IPS DF 6.9 (cell line): ENCODE results near the gene SPOCK1.

ENCODE experiments used
- DNase-seq: peaks from one replicate; pipeline ENCODE4 v3.0.0-alpha.2; 2013; ENCODE audit warnings: low read depth, low spot score
- H3K27ac ChIP-seq: one replicate; pipeline ENCODE4 v1.5.1; 2013; ENCODE audit warnings: low read length, control low read depth
- H3K27me3 ChIP-seq: 2 replicates; pipeline ENCODE4 v1.6.1; 2013; ENCODE audit warnings: mild to moderate bottlenecking, low read length; ENCODE audit not compliant: control insufficient read depth, insufficient read depth
- H3K36me3 ChIP-seq: 2 replicates; pipeline ENCODE4 v1.6.1; 2013; ENCODE audit warnings: low read length; ENCODE audit not compliant: control insufficient read depth, insufficient read depth
- H3K4me1 ChIP-seq: 2 replicates; pipeline ENCODE4 v1.6.1; 2013; ENCODE audit warnings: low read length; ENCODE audit not compliant: control insufficient read depth, insufficient read depth
- H3K4me3 ChIP-seq: 2 replicates; pipeline ENCODE4 v1.5.1; 2013; ENCODE audit warnings: mild to moderate bottlenecking, low read length
- H3K9me3 ChIP-seq: 2 replicates; pipeline ENCODE4 v1.6.1; 2013; ENCODE audit warnings: low read length, inconsistent platforms; ENCODE audit not compliant: control insufficient read depth, insufficient read depth
- WGBS: extraction: QIAGEN DNeasy Blood & Tissue Kit; methylation state at CpG from one replicate; pipeline ENCODE4 v1.1.7; 2013; ENCODE audit warnings: mixed read lengths, missing lambda C conversion rate; ENCODE audit not compliant: insufficient read length, insufficient coverage; 5-methylcytosine and 5-hydroxymethylcytosine counted together

Gene SPOCK1

GRCh38 chr5:137305971-137306602, 193.0 kb downstream of the SPOCK1 start:
- H3K27ac ChIP-seq, result no peak overlapping the region
- no peaks in the 10 kb centered on the region for H3K4me1 ChIP-seq
- H3K27me3 ChIP-seq, result no peaks in the 10 kb centered on the region
- H3K9me3 ChIP-seq, result no peaks in the 10 kb centered on the region
- no peak for DNase-seq
- WGBS, result no CpG with 5 or more reads among the region's 8 CpGs
- H3K36me3 ChIP-seq, result no peaks in the 10 kb centered on the region
- H3K4me3 ChIP-seq, result no peak overlapping the region

GRCh38 chr5:137304226-137304874, 194.8 kb downstream of the SPOCK1 start:
- no peak for DNase-seq

DNA sequence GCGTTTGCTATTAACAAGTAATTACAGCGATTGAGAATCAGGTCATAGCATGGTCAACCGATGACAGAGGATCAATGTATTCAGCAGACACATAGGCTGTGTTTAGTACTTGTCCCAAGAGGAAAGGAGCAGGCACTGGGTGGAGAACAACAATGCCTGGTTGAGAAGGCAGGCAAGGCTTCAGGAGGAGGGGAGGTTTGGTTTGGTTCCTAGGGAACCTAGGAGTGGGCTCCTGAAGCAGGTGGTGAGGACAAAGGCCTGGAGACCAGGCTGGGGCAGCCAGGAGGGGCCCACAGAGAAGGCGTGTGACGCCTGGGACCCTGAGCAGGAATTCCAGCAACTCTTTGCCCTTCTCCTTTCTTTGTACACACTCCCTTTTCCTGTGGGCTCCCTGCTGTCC, 195.6 kb downstream of the SPOCK1 start:
- Histone ChIP-seq H3K4me3 (no peak overlapping the region), H3K4me1 (no peaks in the 10 kb centered on the region), H3K9me3 (no peaks in the 10 kb centered on the region), H3K27me3 (no peaks in the 10 kb centered on the region), H3K27ac (no peak overlapping the region), H3K36me3 (no peaks in the 10 kb centered on the region)
- no CpG with 5 or more reads among the region's 5 CpGs for WGBS
- no peak for DNase-seq

More at GRCh38 chr5:137304226-137304874, 194.8 kb downstream of the SPOCK1 start:
- H3K27me3 ChIP-seq, result no peaks in the 10 kb centered on the region
- no peaks in the 10 kb centered on the region for H3K9me3 ChIP-seq
- no peaks in the 10 kb centered on the region for H3K36me3 ChIP-seq
- H3K27ac ChIP-seq, result no peak overlapping the region
- H3K4me3 ChIP-seq, result no peak overlapping the region
- H3K4me1 ChIP-seq, result no peaks in the 10 kb centered on the region
- no CpG with 5 or more reads among the region's 4 CpGs for WGBS

DNA sequence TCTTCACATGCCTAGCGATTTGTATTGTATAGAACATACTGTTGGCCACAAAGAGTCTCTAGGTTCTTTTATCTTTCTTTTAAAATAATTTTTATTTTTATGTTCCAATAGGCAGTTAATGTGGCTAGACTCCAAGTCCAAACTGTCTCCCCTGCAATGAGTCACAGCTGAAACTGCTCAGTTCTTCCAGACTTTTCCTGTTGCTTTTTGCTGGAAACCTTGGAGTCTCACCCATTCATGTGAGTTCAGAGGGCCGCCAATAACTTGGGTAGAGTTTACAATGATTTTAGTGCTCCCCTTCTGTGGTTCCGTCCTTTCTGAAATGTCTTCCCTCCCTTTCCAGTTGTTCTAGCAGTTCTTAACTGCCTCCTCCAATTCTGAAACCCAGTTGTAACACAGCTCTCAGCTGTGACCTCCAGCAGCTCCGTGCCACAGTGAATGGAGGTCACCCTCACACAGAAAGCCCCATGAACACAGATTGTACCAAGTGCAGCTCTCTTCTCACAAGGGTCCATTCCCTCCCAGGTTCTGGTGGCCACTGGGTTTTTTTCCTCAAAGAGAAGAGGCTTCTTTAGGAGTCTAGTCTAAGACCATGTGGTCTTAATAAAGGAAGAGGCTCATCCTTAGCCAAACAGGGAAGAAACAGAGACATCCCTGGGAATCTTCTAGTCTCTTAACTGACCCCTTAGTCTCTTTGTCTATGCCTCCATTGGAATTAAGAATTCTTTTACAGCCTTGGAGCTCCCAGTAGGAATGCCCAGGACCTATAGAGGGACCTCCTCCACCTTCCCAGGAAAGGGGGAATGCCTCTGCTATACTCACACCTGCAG, 198.5 kb downstream of the SPOCK1 start:
- DNase-seq, result no peak
- Histone ChIP-seq H3K4me3 (no peak overlapping the region), H3K4me1 (no peaks in the 10 kb centered on the region), H3K36me3 (no peaks in the 10 kb centered on the region), H3K27me3 (no peaks in the 10 kb centered on the region), H3K27ac (no peak overlapping the region), H3K9me3 (no peaks in the 10 kb centered on the region)
- no CpG with 5 or more reads among the region's 4 CpGs for WGBS

DNA sequence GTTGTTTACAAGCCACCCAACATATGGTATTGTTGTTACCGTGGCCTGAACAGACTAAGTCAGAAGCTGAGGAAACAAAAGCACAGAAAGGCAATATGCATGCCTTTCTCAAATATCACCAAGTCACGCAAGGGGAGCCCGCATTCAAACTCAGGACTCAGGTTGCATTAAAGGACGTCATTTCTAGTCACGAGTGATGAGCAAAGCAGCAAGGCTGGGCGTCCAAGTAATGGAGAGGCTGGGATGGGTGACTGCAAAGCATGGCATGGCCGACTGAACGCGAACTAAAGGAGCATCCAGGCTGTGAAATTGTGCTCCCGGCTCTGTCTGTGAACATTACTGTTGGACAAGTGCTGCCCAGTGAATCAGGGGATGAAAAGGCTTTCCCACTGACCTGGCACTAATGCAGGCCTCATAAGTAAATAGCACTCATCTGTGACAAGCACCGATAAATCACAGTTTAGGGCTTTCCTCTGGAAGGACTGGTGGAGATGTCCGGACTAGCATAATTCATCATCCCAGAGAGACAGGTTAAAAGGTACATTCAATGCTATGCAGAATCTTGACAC, 202.8 kb downstream of the SPOCK1 start:
- WGBS, result no CpG with 5 or more reads among the region's 12 CpGs

GRCh38 chr5:137294604-137295003, 204.5 kb downstream of the SPOCK1 start:
- Histone ChIP-seq H3K27ac (no peak overlapping the region), H3K4me1 (no peaks in the 10 kb centered on the region), H3K27me3 (no peaks in the 10 kb centered on the region), H3K36me3 (no peaks in the 10 kb centered on the region), H3K4me3 (no peak overlapping the region), H3K9me3 (no peaks in the 10 kb centered on the region)
- no peak for DNase-seq
- no CpG with 5 or more reads among the region's 1 CpG for WGBS

More for the DNA sequence above, 202.8 kb downstream of the SPOCK1 start:
- DNase-seq, result no peak
- no peaks in the 10 kb centered on the region for H3K36me3 ChIP-seq
- H3K4me3 ChIP-seq, result no peak overlapping the region
- H3K9me3 ChIP-seq, result no peaks in the 10 kb centered on the region
- H3K4me1 ChIP-seq, result no peaks in the 10 kb centered on the region
- no peaks in the 10 kb centered on the region for H3K27me3 ChIP-seq
- no peak overlapping the region for H3K27ac ChIP-seq

GRCh38 chr5:137292461-137293027, 206.6 kb downstream of the SPOCK1 start:
- Histone ChIP-seq H3K36me3 (no peaks in the 10 kb centered on the region), H3K27ac (no peak overlapping the region), H3K27me3 (no peaks in the 10 kb centered on the region), H3K4me3 (no peak overlapping the region), H3K9me3 (no peaks in the 10 kb centered on the region), H3K4me1 (no peaks in the 10 kb centered on the region)
- DNase-seq, result no peak
- no CpG with 5 or more reads among the region's 8 CpGs for WGBS

DNA sequence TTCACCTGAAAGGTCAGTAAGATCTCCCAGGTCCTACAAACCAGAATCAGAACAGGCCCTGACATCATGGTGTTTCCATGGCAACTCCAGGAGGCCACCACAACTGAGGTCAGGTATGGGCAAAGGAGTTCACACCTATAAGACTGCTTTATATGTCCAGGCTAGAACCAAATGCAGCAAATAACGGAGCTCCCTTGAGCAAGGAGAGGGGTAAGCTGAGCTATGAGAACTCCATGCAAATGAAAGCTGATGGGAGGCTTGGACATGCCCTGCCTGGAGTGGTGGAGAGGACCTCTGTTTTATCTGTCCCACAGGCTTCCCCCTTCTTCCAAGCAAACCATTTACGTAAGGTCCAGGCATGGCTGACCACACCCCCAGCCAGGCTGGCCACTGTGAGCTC, 207.7 kb downstream of the SPOCK1 start:
- Histone ChIP-seq H3K9me3 (no peaks in the 10 kb centered on the region), H3K4me1 (no peaks in the 10 kb centered on the region), H3K4me3 (no peak overlapping the region), H3K36me3 (no peaks in the 10 kb centered on the region), H3K27me3 (no peaks in the 10 kb centered on the region), H3K27ac (no peak overlapping the region)
- WGBS, result no CpG with 5 or more reads among the region's 2 CpGs
- DNase-seq, result no peak

DNA sequence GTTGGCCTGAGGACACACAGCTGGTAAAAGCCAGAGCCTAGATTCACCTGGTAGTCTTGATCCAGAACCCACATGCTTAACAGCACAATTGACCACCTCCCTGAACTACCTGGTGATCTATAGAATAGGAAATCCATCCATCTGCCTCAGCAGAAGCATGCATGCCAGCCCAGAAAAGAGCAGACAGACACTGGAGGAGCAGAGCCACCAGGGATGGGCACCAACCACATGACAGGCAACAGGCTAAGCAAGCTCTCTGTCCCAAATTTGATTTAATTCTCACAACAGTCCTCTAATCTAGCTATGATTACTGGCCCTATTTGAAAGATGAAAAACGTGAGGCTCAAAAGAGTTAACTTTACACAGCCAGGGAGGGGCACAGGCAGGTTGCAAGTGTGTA, 208.1 kb downstream of the SPOCK1 start:
- no peak overlapping the region for H3K27ac ChIP-seq
- no peaks in the 10 kb centered on the region for H3K9me3 ChIP-seq
- WGBS, result no CpG with 5 or more reads among the region's 1 CpG
- H3K4me3 ChIP-seq, result no peak overlapping the region
- DNase-seq, result no peak
- no peaks in the 10 kb centered on the region for H3K27me3 ChIP-seq
- H3K36me3 ChIP-seq, result no peaks in the 10 kb centered on the region
- H3K4me1 ChIP-seq, result no peaks in the 10 kb centered on the region

- no peak for DNase-seq
- H3K36me3 ChIP-seq, result no peaks in the 10 kb centered on the region
- no peaks in the 10 kb centered on the region for H3K9me3 ChIP-seq
- H3K4me1 ChIP-seq, result no peaks in the 10 kb centered on the region
- H3K27ac ChIP-seq, result no peak overlapping the region
- no peak overlapping the region for H3K4me3 ChIP-seq
- no peaks in the 10 kb centered on the region for H3K27me3 ChIP-seq
- no CpG with 5 or more reads among the region's 3 CpGs for WGBS
Observed at GRCh38 chr5:137290373-137290772, 208.8 kb downstream of the SPOCK1 start.
